Activated naive CD8-positive, alpha-beta T cell treated with anti-CD3 and anti-CD28 coated beads for 36 hours (primary cell): ENCODE data around the gene RASSF7. TPM values are rescaled to one million over a fixed set of nuclear protein-coding genes. Genes with fewer than 3 reads are reported as not detected.

ENCODE experiments used
- DNase-seq: peaks from one replicate; pipeline ENCODE4 v3.0.0; 2021
- H3K27ac Mint-ChIP-seq: one replicate; pipeline ENCODE4 v1.8.0; 2022; ENCODE audit warnings: mild to moderate bottlenecking, moderate library complexity, mixed read lengths
- H3K27me3 Mint-ChIP-seq: one replicate; pipeline ENCODE4 v1.8.0; 2022; ENCODE audit warnings: mild to moderate bottlenecking, mixed read lengths
- H3K36me3 Mint-ChIP-seq: one replicate; pipeline ENCODE4 v1.8.0; 2021; ENCODE audit warnings: mild to moderate bottlenecking, mixed read lengths
- H3K4me1 Mint-ChIP-seq: one replicate; pipeline ENCODE4 v1.8.0; 2021; ENCODE audit warnings: mixed read lengths
- H3K4me3 Mint-ChIP-seq: one replicate; pipeline ENCODE4 v1.8.0; 2022; ENCODE audit warnings: mild to moderate bottlenecking, moderate library complexity, mixed read lengths
- H3K9me3 Mint-ChIP-seq: one replicate; pipeline ENCODE4 v1.8.0; 2022; ENCODE audit warnings: mixed read lengths
- total RNA-seq, 2 experiments: library from RNA; stranded (reverse); gene quantifications; one replicate each; pipeline ENCODE4 v1.2.3, GENCODE V29; 2021

RASSF7 gene
- total RNA-seq, 2 experiments from 2014 or later = 9.8 to 11.5 TPM

GRCh38 chr11:538431-539051 is 22.2 kb upstream of the RASSF7 start:
- no peaks in the 10 kb centered on the region for H3K27me3 Mint-ChIP-seq
- no peak overlapping the region for H3K4me3 Mint-ChIP-seq
- no peak overlapping the region for H3K27ac Mint-ChIP-seq
- no peaks in the 10 kb centered on the region for H3K36me3 Mint-ChIP-seq
- peaks cover 12% of the 10 kb centered on the region for H3K4me1 Mint-ChIP-seq
- DNase-seq = no peak
- H3K9me3 Mint-ChIP-seq = no peaks in the 10 kb centered on the region

- no peak for DNase-seq
- no peak overlapping the region for H3K4me3 Mint-ChIP-seq
- H3K4me1 Mint-ChIP-seq = peaks cover 10% of the 10 kb centered on the region
- H3K27ac Mint-ChIP-seq = no peak overlapping the region
- no peaks in the 10 kb centered on the region for H3K9me3 Mint-ChIP-seq
- H3K36me3 Mint-ChIP-seq = no peaks in the 10 kb centered on the region
- no peaks in the 10 kb centered on the region for H3K27me3 Mint-ChIP-seq
These were observed 20.7 kb upstream of the RASSF7 start for GRCh38 chr11:539971-540481.

DNA sequence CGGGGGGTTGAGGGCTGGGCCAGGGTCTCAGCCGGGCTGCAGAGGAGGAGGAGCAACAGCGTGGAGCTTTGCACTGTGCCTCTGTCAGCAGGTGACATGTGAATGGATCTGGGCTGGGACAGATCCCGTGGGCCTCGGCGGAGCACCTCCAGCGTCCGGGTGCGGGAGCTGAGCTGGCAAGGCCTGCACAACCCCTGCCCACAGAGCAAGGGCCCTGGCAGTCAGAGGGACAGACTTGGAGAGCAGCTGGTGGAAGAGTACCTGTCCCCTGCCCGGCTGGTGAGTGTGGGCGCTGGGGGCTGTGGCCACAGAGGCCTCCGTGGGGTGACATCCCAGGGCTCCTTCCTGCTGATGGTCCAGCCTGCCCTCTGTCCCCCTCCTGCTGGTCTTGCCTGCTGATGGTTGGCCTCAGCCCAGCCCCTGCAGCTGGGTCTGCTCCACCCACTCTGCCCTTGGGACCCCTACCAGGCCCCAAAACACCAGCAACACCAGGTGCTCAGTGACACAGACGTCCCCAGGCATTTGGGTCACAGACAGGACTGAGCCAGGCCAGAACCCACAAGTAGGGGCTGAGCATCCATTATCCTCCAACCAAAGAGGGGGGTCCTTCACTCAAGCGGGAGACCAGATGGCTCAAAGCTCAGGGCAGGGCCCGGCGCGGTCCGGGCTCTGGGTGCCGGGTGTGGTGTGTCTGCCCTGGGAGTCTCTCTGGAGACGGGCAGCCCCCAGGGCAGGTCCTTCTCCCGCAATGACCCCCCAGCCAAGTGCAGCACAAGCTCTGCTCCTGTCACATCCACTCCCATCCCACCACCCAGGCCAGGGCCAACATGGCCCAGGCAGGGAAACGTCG is 20.0 kb upstream of the RASSF7 start:
- H3K4me1 Mint-ChIP-seq = peaks cover 10% of the 10 kb centered on the region
- H3K27ac Mint-ChIP-seq = no peak overlapping the region
- H3K36me3 Mint-ChIP-seq = no peaks in the 10 kb centered on the region
- no peaks in the 10 kb centered on the region for H3K27me3 Mint-ChIP-seq
- no peak overlapping the region for H3K4me3 Mint-ChIP-seq
- H3K9me3 Mint-ChIP-seq = no peaks in the 10 kb centered on the region
- no peak for DNase-seq

DNA sequence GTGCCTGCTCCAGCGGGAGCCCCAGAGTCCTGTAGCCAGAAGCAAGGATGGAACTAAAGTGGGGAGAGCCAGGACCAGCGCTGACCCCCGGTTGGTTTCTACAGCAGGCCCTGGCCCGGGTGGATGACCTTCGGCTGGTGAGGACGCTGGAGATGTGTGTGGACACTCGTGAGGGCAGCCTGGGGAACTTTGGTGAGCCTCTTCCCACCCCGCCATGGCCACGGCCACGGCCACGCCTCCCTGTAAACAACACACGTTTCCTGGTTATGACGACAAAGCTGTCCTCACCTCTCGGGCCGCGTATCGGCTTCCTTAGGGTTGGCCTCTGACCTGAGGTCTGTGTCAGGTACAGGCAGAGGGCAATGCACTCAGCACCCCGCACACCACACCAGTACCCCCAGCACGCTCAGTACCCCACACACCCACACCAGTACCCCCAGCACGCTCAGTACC is 19.3 kb upstream of the RASSF7 start:
- no peaks in the 10 kb centered on the region for H3K9me3 Mint-ChIP-seq
- peaks cover 6% of the 10 kb centered on the region for H3K4me1 Mint-ChIP-seq
- no peak for DNase-seq
- H3K27me3 Mint-ChIP-seq = no peaks in the 10 kb centered on the region
- no peak overlapping the region for H3K4me3 Mint-ChIP-seq
- H3K36me3 Mint-ChIP-seq = no peaks in the 10 kb centered on the region
- H3K27ac Mint-ChIP-seq = no peak overlapping the region

- Mint-ChIP-seq H3K27me3 (no peaks in the 10 kb centered on the region), H3K4me3 (no peak overlapping the region)
These were observed 16.0 kb upstream of the RASSF7 start for GRCh38 chr11:544817-545166.

GRCh38 chr11:545171-545570 is 15.6 kb upstream of the RASSF7 start:
- Mint-ChIP-seq H3K4me3 (no peak overlapping the region), H3K4me1 (no peaks in the 10 kb centered on the region), H3K27ac (no peak overlapping the region), H3K36me3 (no peaks in the 10 kb centered on the region), H3K27me3 (no peaks in the 10 kb centered on the region), H3K9me3 (no peaks in the 10 kb centered on the region)
- no peak for DNase-seq

More at GRCh38 chr11:544817-545166, 16.0 kb upstream of the RASSF7 start:
- Mint-ChIP-seq H3K36me3 (no peaks in the 10 kb centered on the region), H3K9me3 (no peaks in the 10 kb centered on the region), H3K27ac (no peak overlapping the region), H3K4me1 (no peaks in the 10 kb centered on the region)
- no peak for DNase-seq

- no peaks in the 10 kb centered on the region for H3K36me3 Mint-ChIP-seq
- H3K4me3 Mint-ChIP-seq = no peak overlapping the region
- DNase-seq = no peak
- H3K27me3 Mint-ChIP-seq = no peaks in the 10 kb centered on the region
- no peaks in the 10 kb centered on the region for H3K9me3 Mint-ChIP-seq
- no peak overlapping the region for H3K27ac Mint-ChIP-seq
- no peaks in the 10 kb centered on the region for H3K4me1 Mint-ChIP-seq
These were observed 11.8 kb upstream of the RASSF7 start for GRCh38 chr11:548700-549603.

DNA sequence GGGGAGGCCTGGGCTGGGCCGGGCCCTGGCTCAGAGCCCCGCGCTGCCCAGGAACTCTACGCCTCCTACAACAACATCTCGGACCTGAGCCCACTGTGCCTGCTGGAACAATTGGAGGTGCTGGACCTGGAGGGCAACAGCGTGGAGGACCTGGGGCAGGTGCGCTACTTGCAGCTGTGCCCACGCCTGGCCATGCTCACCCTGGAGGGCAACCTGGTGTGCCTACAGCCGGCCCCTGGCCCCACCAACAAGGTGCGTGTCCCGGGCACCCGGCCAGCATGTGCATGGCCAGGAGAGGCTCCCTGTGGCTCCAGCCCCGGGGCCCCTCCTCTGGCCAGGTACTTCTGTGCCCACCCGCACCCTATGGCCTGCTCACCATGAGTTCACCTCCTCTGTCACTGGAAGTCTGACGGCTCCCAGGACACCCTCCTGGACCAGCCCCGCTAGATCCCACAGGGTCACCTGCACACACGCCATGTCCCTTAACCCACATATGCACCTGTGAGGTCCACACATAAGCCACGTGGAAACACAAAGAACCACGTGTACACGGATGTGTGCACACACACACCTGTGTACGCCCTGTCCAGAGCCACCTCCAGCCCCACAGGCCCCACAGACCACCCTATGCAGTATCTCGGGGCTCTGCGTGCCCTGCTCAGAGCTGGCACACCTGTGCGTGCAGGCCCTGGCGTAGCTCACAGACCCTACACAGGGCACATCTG is 10.6 kb upstream of the RASSF7 start:
- Mint-ChIP-seq H3K4me1 (no peaks in the 10 kb centered on the region), H3K27me3 (no peaks in the 10 kb centered on the region), H3K4me3 (no peak overlapping the region), H3K36me3 (no peaks in the 10 kb centered on the region), H3K27ac (no peak overlapping the region), H3K9me3 (no peaks in the 10 kb centered on the region)
- DNase-seq = no peak

GRCh38 chr11:550746-551085 is 10.1 kb upstream of the RASSF7 start:
- H3K27ac Mint-ChIP-seq = no peak overlapping the region
- no peaks in the 10 kb centered on the region for H3K4me1 Mint-ChIP-seq
- no peaks in the 10 kb centered on the region for H3K36me3 Mint-ChIP-seq
- H3K4me3 Mint-ChIP-seq = no peak overlapping the region
- H3K27me3 Mint-ChIP-seq = no peaks in the 10 kb centered on the region
- H3K9me3 Mint-ChIP-seq = no peaks in the 10 kb centered on the region
- DNase-seq = no peak

DNA sequence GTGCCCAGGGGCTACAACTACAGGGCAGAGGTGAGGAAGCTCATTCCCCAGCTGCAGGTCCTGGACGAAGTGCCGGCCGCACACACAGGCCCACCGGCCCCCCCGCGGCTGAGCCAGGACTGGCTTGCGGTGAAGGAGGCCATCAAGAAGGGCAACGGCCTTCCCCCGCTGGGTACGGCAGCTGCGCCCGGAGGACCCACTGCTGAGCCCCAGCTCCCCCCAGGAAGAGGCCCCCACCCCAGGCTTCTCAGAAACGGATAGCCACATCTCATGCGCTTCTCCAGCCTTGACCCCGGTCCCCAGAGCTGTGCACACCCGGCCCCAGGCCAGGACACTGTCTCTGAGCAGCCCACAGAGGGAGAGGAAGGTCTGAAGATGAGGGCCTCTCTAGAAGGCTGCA is 9.6 kb upstream of the RASSF7 start:
- DNase-seq = no peak
- no peaks in the 10 kb centered on the region for H3K9me3 Mint-ChIP-seq
- H3K36me3 Mint-ChIP-seq = no peaks in the 10 kb centered on the region
- H3K4me1 Mint-ChIP-seq = no peaks in the 10 kb centered on the region
- no peak overlapping the region for H3K4me3 Mint-ChIP-seq
- H3K27me3 Mint-ChIP-seq = no peaks in the 10 kb centered on the region
- no peak overlapping the region for H3K27ac Mint-ChIP-seq

DNA sequence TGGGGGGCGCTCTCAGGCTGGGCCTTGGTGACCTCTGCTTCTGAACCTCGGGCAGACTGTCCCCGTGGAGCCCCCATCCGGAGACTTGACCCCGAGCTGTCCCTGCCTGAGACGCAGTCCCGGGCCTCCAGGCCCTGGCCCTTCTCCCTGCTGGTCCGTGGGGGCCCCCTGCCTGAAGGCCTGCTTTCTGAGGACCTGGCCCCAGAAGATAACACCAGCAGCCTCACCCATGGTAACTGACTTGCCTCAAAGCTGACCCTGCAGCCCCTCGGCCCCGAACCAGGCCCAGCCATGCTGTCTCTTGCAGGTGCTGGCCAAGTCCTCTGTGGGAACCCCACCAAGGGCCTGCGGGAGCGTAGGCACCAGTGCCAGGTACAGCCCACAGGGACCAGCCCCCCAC is 9.2 kb upstream of the RASSF7 start:
- Mint-ChIP-seq H3K4me3 (no peak overlapping the region), H3K36me3 (no peaks in the 10 kb centered on the region), H3K4me1 (no peaks in the 10 kb centered on the region), H3K9me3 (no peaks in the 10 kb centered on the region), H3K27me3 (peaks cover 5% of the 10 kb centered on the region), H3K27ac (no peak overlapping the region)
- no peak for DNase-seq

- H3K9me3 Mint-ChIP-seq = no peaks in the 10 kb centered on the region
- H3K27me3 Mint-ChIP-seq = peaks cover 5% of the 10 kb centered on the region
- no peaks in the 10 kb centered on the region for H3K4me1 Mint-ChIP-seq
- H3K36me3 Mint-ChIP-seq = no peaks in the 10 kb centered on the region
- DNase-seq = no peak
- H3K4me3 Mint-ChIP-seq = no peak overlapping the region
- no peak overlapping the region for H3K27ac Mint-ChIP-seq
These were observed 7.4 kb upstream of the RASSF7 start for GRCh38 chr11:553083-553987.

DNA sequence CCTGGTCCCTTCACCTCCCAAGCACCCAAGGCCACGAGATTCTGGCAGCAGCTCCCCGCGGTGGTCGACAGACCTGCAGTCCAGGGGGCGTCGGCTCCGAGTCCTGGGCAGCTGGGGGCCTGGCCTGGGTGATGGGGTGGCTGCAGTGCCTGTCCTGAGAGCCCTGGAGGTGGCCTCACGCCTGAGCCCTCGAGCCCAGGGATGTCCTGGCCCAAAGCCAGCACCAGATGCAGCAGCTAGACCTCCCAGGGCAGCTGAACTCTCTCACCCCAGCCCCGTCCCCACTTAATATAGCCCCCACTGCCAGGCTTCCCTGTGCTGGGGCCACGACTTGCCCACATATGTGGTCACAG is 6.8 kb upstream of the RASSF7 start:
- Mint-ChIP-seq H3K36me3 (no peaks in the 10 kb centered on the region), H3K9me3 (no peaks in the 10 kb centered on the region), H3K27me3 (peaks cover 5% of the 10 kb centered on the region), H3K4me3 (no peak overlapping the region), H3K27ac (no peak overlapping the region), H3K4me1 (no peaks in the 10 kb centered on the region)
- DNase-seq = no peak
